Measurements from ENCODE around the gene GHITM. TPM values are rescaled to one million over a fixed set of nuclear protein-coding genes. Genes with fewer than 3 reads are reported as not detected.

GHITM gene
- total RNA-seq, 1 experiment from 2014 or later = 156 TPM

GRCh38 chr10:84190621-84191020 lies 51.3 kb downstream of the GHITM start:
- Histone ChIP-seq H3K4me1 (ENCODE audit: control insufficient read depth in 1 of 2, insufficient read depth in 2 of 2, low read length in 2 of 2) (no peaks in the 10 kb centered on the region), H3K4me2 (ENCODE audit: low read length) (no peak overlapping the region), H3K27ac (ENCODE audit: low read depth, low read length) (no peak overlapping the region), H3K79me2 (ENCODE audit: insufficient read depth, low read length) (no peaks in the 10 kb centered on the region), H2AFZ (ENCODE audit: low read depth, low read length, poor library complexity, severe bottlenecking) (no peak overlapping the region), H4K20me1 (ENCODE audit: insufficient read depth) (no peaks in the 10 kb centered on the region), H3K9me3 (ENCODE audit: control insufficient read depth in 1 of 2, insufficient read depth in 1 of 2, low read depth in 1 of 2, low read length in 2 of 2) (no peaks in the 10 kb centered on the region), H3K27me3 (ENCODE audit: insufficient read depth, low read length) (no peaks in the 10 kb centered on the region), H3K36me3 (ENCODE audit: control insufficient read depth in 1 of 2, insufficient read depth in 2 of 2, low read length in 2 of 2) (no peaks in the 10 kb centered on the region), H3K9ac (ENCODE audit: low read length) (no peak overlapping the region), H3K4me3 (replicated peaks in 1 of 2; ENCODE audit: low read depth in 1 of 2, low read length in 2 of 2) (no peak overlapping the region), H3K9me2 (ENCODE audit: insufficient read depth) (no peaks in the 10 kb centered on the region)
- ChIA-PET POLR2A (no interaction called here), RAD21 (ENCODE audit: low non-redundant PET in 1 of 2, low total read pairs in 2 of 2, uncharacterized antibody in 2 of 2, unreplicated experiment in 2 of 2) (no interaction called here), CTCF (interaction anchor here (1.8 kb wide), 1 partner anchor 15 kb away, joined by 5 read pairs; no protein-coding TSS in a partner anchor)
- DNase-seq (ENCODE audit: low read depth, low spot score) = no peak
- no peak for TF ChIP-seq TCF7L2 (IDR thresholded peaks at IDR 0.05; ENCODE audit: borderline replicate concordance, extremely low read depth, insufficient read depth, insufficient read length)
- intact Hi-C loops (cut with micrococcal nuclease) = no loop called here
- no peak for ATAC-seq
- no TSS peak for BruUV-seq (replicated peaks)

GRCh38 chr10:84191106-84191505 lies 51.8 kb downstream of the GHITM start:
- Histone ChIP-seq H3K27me3 (ENCODE audit: insufficient read depth, low read length) (peaks cover 4% of the 10 kb centered on the region; the same call in 1 of the 2 replicates), H3K4me1 (ENCODE audit: control insufficient read depth in 1 of 2, insufficient read depth in 2 of 2, low read length in 2 of 2) (no peaks in the 10 kb centered on the region), H3K4me2 (ENCODE audit: low read length) (no peak overlapping the region), H3K9me2 (ENCODE audit: insufficient read depth) (no peaks in the 10 kb centered on the region), H3K9ac (ENCODE audit: low read length) (no peak overlapping the region), H3K9me3 (ENCODE audit: control insufficient read depth in 1 of 2, insufficient read depth in 1 of 2, low read depth in 1 of 2, low read length in 2 of 2) (no peaks in the 10 kb centered on the region), H3K27ac (ENCODE audit: low read depth, low read length) (no peak overlapping the region), H3K4me3 (replicated peaks in 1 of 2; ENCODE audit: low read depth in 1 of 2, low read length in 2 of 2) (no peak overlapping the region), H2AFZ (ENCODE audit: low read depth, low read length, poor library complexity, severe bottlenecking) (no peak overlapping the region), H4K20me1 (ENCODE audit: insufficient read depth) (no peaks in the 10 kb centered on the region), H3K36me3 (ENCODE audit: control insufficient read depth in 1 of 2, insufficient read depth in 2 of 2, low read length in 2 of 2) (no peaks in the 10 kb centered on the region), H3K79me2 (ENCODE audit: insufficient read depth, low read length) (no peaks in the 10 kb centered on the region)
- intact Hi-C loops (cut with micrococcal nuclease) = no loop called here
- ATAC-seq (no peak), DNase-seq (ENCODE audit: low read depth, low spot score) (no peak)
- no TSS peak for BruUV-seq (replicated peaks)
- POLR2A ChIA-PET = no interaction called here
- TF ChIP-seq YY1 (IDR thresholded peaks at IDR 0.05; ENCODE audit: extremely low read depth, insufficient replicate concordance, low read depth, low read length) (no peak), SIN3A (IDR thresholded peaks at IDR 0.05; ENCODE audit: low read depth) (no peak), SP1 (IDR thresholded peaks at IDR 0.05; ENCODE audit: low read depth) (no peak), CTCF (IDR thresholded peaks at IDR 0.05 in 2 of 3, conservative IDR thresholded peaks at IDR 0.05 in 1 of 3; ENCODE audit: borderline replicate concordance in 1 of 3, insufficient read depth in 1 of 3, low read depth in 2 of 3, low read length in 2 of 3) (no peak)
- RAD21 ChIA-PET (ENCODE audit: low non-redundant PET in 1 of 2, low total read pairs in 2 of 2, uncharacterized antibody in 2 of 2, unreplicated experiment in 2 of 2) = no interaction called here
- CTCF ChIA-PET = interaction anchor here (1.8 kb wide), 1 partner anchor 14 kb away, joined by 5 read pairs; no protein-coding TSS in a partner anchor
